Subcutaneous abdominal adipose tissue (tissue), 5 donors: ENCODE data around the gene TAF4B.
"Not testable (repeated sequence)": the region's sequence is repeated elsewhere in the genome, so short reads cannot be mapped to it uniquely, and the experiment has no call there.

Experiments
- H3K27ac ChIP-seq: one replicate; pipeline ENCODE4 v1.7.0; 2013; ENCODE audit warnings: low read depth, mild to moderate bottlenecking, inconsistent platforms, low read length, moderate library complexity
- H3K27me3 ChIP-seq, 5 donors: one replicate each; pipeline ENCODE4 v1.7.0; 2013; ENCODE audit warnings: low read length in 5 of 5, inconsistent platforms in 1 of 5; ENCODE audit not compliant: control insufficient read depth in 5 of 5, insufficient read depth in 4 of 5
- H3K36me3 ChIP-seq, 5 donors: one replicate each; pipeline ENCODE4 v1.7.0; 2013; ENCODE audit warnings: low read length in 5 of 5; ENCODE audit not compliant: control insufficient read depth in 5 of 5, insufficient read depth in 5 of 5
- H3K4me1 ChIP-seq, 5 donors: one replicate each; pipeline ENCODE4 v1.7.0; 2013; ENCODE audit warnings: low read length in 5 of 5, mild to moderate bottlenecking in 3 of 5, moderate library complexity in 1 of 5; ENCODE audit not compliant: control insufficient read depth in 5 of 5, insufficient read depth in 5 of 5
- H3K4me3 ChIP-seq, 5 donors: one replicate each; pipeline ENCODE4 v1.7.0; 2013; ENCODE audit warnings: low read length in 5 of 5, low read depth in 1 of 5
- H3K9ac ChIP-seq, 5 donors: one replicate each; pipeline ENCODE4 v1.7.0; 2013; ENCODE audit warnings: low read length in 5 of 5, mild to moderate bottlenecking in 4 of 5, moderate library complexity in 3 of 5
- H3K9me3 ChIP-seq, 5 donors: one replicate each; pipeline ENCODE4 v1.7.0; 2013; ENCODE audit warnings: low read length in 5 of 5; ENCODE audit not compliant: control insufficient read depth in 5 of 5
- donor health status: healthy.
- donor health status: healthy.
- donor health status: healthy.
- donor health status: healthy.
- donor health status: healthy.

TAF4B gene

GRCh38 chr18:26233208-26233607, 7.0 kb downstream of the TAF4B start:
- H3K36me3 ChIP-seq, result no peaks in the 10 kb centered on the region
- no peak overlapping the region for H3K27ac ChIP-seq
- H3K4me1 ChIP-seq, result peaks cover 0 to 3% (median 0%) of the 10 kb centered on the region in 5 donors
- H3K9me3 ChIP-seq, result no peaks in the 10 kb centered on the region
- H3K27me3 ChIP-seq, result no peaks in the 10 kb centered on the region
- H3K9ac ChIP-seq, result no peak overlapping the region
- no peak overlapping the region for H3K4me3 ChIP-seq

- not testable (repeated sequence) for H3K9ac ChIP-seq, H3K27ac ChIP-seq, H3K9me3 ChIP-seq, H3K4me3 ChIP-seq, H3K27me3 ChIP-seq, H3K36me3 ChIP-seq, H3K4me1 ChIP-seq
Measured at GRCh38 chr18:26237363-26237762, 11.1 kb downstream of the TAF4B start.

- not testable (repeated sequence) for H3K9me3 ChIP-seq, H3K4me1 ChIP-seq, H3K36me3 ChIP-seq, H3K27me3 ChIP-seq, H3K27ac ChIP-seq, H3K9ac ChIP-seq, H3K4me3 ChIP-seq
Measured at GRCh38 chr18:26238718-26239117, 12.5 kb downstream of the TAF4B start.

- H3K27ac ChIP-seq, result not testable (repeated sequence)
Measured at GRCh38 chr18:26242392-26242791, 16.1 kb downstream of the TAF4B start.

GRCh38 chr18:26245434-26245833, 19.2 kb downstream of the TAF4B start:
- not testable (repeated sequence) for H3K36me3 ChIP-seq, H3K9ac ChIP-seq, H3K27me3 ChIP-seq, H3K27ac ChIP-seq, H3K4me3 ChIP-seq, H3K4me1 ChIP-seq
- H3K9me3 ChIP-seq, result peaks cover 0 to 10% (median 0%) of the 10 kb centered on the region in 5 donors

More at GRCh38 chr18:26242392-26242791, 16.1 kb downstream of the TAF4B start:
- H3K9ac ChIP-seq, H3K27me3 ChIP-seq, H3K36me3 ChIP-seq, H3K4me1 ChIP-seq, H3K4me3 ChIP-seq: not testable (repeated sequence)
- peaks cover 0 to 10% (median 0%) of the 10 kb centered on the region in 5 donors for H3K9me3 ChIP-seq

- Histone ChIP-seq H3K27me3 (no peaks in the 10 kb centered on the region), H3K4me1 (peaks cover 0 to 5% (median 0%) of the 10 kb centered on the region in 5 donors), H3K4me3 (no peak overlapping the region), H3K9ac (no peak overlapping the region), H3K27ac (no peak overlapping the region), H3K9me3 (no peaks in the 10 kb centered on the region), H3K36me3 (no peaks in the 10 kb centered on the region)
Measured at GRCh38 chr18:26252411-26252810, 26.2 kb downstream of the TAF4B start.

- H3K9ac ChIP-seq, H3K27me3 ChIP-seq, H3K27ac ChIP-seq, H3K4me1 ChIP-seq, H3K9me3 ChIP-seq, H3K36me3 ChIP-seq, H3K4me3 ChIP-seq: not testable (repeated sequence)
Measured at GRCh38 chr18:26254808-26255207, 28.6 kb downstream of the TAF4B start.

GRCh38 chr18:26255695-26256622, 29.7 kb downstream of the TAF4B start:
- Histone ChIP-seq H3K36me3 (no peaks in the 10 kb centered on the region), H3K4me3 (peak overlapping the region in 2 of 5 donors; percentile 15 to 27), H3K4me1 (peaks cover 0 to 5% (median 0%) of the 10 kb centered on the region in 5 donors), H3K27ac (no peak overlapping the region), H3K9ac (no peak overlapping the region), H3K27me3 (no peaks in the 10 kb centered on the region), H3K9me3 (no peaks in the 10 kb centered on the region)

GRCh38 chr18:26258711-26259110, 32.5 kb downstream of the TAF4B start:
- Histone ChIP-seq H3K27ac (no peak overlapping the region), H3K27me3 (no peaks in the 10 kb centered on the region), H3K4me1 (peaks cover 0 to 5% (median 0%) of the 10 kb centered on the region in 5 donors), H3K9me3 (no peaks in the 10 kb centered on the region), H3K36me3 (no peaks in the 10 kb centered on the region), H3K9ac (no peak overlapping the region), H3K4me3 (no peak overlapping the region)

GRCh38 chr18:26259416-26259815, 33.2 kb downstream of the TAF4B start:
- not testable (repeated sequence) for H3K9me3 ChIP-seq, H3K4me1 ChIP-seq, H3K9ac ChIP-seq, H3K36me3 ChIP-seq, H3K27me3 ChIP-seq, H3K4me3 ChIP-seq, H3K27ac ChIP-seq
